ENCODE measurements around the gene TBCD. TPM values are rescaled to one million over a fixed set of nuclear protein-coding genes. Genes with fewer than 3 reads are reported as not detected.

The TBCD gene
- total and polyA plus RNA-seq, 12 donors = 25.6 to 240 (median 66.2) TPM

GRCh38 chr17:82786427-82786826 lies 34.6 kb downstream of the TBCD start:
- H3K4me3 ChIP-seq = no peak overlapping the region
- DNase-seq = no peak
- TF ChIP-seq POLR2A (IDR thresholded peaks at IDR 0.05) (no peak), CTCF (IDR thresholded peaks at IDR 0.05) (no peak)
- no peaks in the 10 kb centered on the region for H3K27me3 ChIP-seq
- H3K9me3 ChIP-seq (replicated peaks in 1 of 3) = no peaks in the 10 kb centered on the region
- no peaks in the 10 kb centered on the region for H3K4me1 ChIP-seq (replicated peaks in 1 of 2)
- intact Hi-C loops (cut with DNase I) = no loop called here
- H3K36me3 ChIP-seq (replicated peaks in 1 of 2) = peaks cover 0 to 14% of the 10 kb centered on the region in 2 donors
- H3K27ac ChIP-seq = no peak overlapping the region
- 86 to 98% (median 95%) methylated on average over 6 to 10 of the region's 10 CpGs for WGBS, 4 donors

- Histone ChIP-seq H3K4me1 (replicated peaks in 1 of 2) (no peaks in the 10 kb centered on the region), H3K36me3 (replicated peaks in 1 of 2) (peaks cover 0 to 10% of the 10 kb centered on the region in 2 donors), H3K27me3 (no peaks in the 10 kb centered on the region), H3K4me3 (no peak overlapping the region), H3K9me3 (replicated peaks in 1 of 3) (no peaks in the 10 kb centered on the region), H3K27ac (no peak overlapping the region)
- no peak for DNase-seq
- intact Hi-C loops (cut with DNase I) = no loop called here
- TF ChIP-seq POLR2A (IDR thresholded peaks at IDR 0.05) = no peak
- 89 to 98% (median 92%) methylated on average over 10 to 27 of the region's 27 CpGs for WGBS, 4 donors
Observed at GRCh38 chr17:82787081-82787848, 35.4 kb downstream of the TBCD start.

GRCh38 chr17:82788206-82789001 lies 36.5 kb downstream of the TBCD start:
- no peak overlapping the region for H3K27ac ChIP-seq
- no peak for DNase-seq
- H3K4me3 ChIP-seq = no peak overlapping the region
- no peaks in the 10 kb centered on the region for H3K27me3 ChIP-seq
- peaks cover 0 to 2% of the 10 kb centered on the region in 2 donors for H3K36me3 ChIP-seq (replicated peaks in 1 of 2)
- intact Hi-C loops (cut with DNase I) = no loop called here
- WGBS, 4 donors = 93 to 97% (median 95%) methylated on average over 18 of the region's 18 CpGs
- no peaks in the 10 kb centered on the region for H3K9me3 ChIP-seq (replicated peaks in 1 of 3)
- TF ChIP-seq POLR2A (IDR thresholded peaks at IDR 0.05) (no peak), CTCF (IDR thresholded peaks at IDR 0.05) (no peak)
- H3K4me1 ChIP-seq (replicated peaks in 1 of 2) = no peaks in the 10 kb centered on the region

- WGBS, 4 donors = 91 to 94% (median 93%) methylated on average over 17 to 19 of the region's 19 CpGs
- DNase-seq = no peak
- Histone ChIP-seq H3K4me1 (replicated peaks in 1 of 2) (no peaks in the 10 kb centered on the region), H3K9me3 (replicated peaks in 1 of 3) (no peaks in the 10 kb centered on the region), H3K36me3 (replicated peaks in 1 of 2) (no peaks in the 10 kb centered on the region), H3K27me3 (no peaks in the 10 kb centered on the region), H3K27ac (no peak overlapping the region), H3K4me3 (no peak overlapping the region)
- intact Hi-C loops (cut with DNase I) = no loop called here
- TF ChIP-seq POLR2A (IDR thresholded peaks at IDR 0.05) = no peak
- no peak for TF ChIP-seq CTCF (IDR thresholded peaks at IDR 0.05)
Observed at GRCh38 chr17:82789051-82789592, 37.3 kb downstream of the TBCD start.
